ENCODE results near the gene ENTPD7.
"Not testable (repeated sequence)": the region's sequence is repeated elsewhere in the genome, so short reads cannot be mapped to it uniquely, and the experiment has no call there.

ENTPD7 gene, protein sequence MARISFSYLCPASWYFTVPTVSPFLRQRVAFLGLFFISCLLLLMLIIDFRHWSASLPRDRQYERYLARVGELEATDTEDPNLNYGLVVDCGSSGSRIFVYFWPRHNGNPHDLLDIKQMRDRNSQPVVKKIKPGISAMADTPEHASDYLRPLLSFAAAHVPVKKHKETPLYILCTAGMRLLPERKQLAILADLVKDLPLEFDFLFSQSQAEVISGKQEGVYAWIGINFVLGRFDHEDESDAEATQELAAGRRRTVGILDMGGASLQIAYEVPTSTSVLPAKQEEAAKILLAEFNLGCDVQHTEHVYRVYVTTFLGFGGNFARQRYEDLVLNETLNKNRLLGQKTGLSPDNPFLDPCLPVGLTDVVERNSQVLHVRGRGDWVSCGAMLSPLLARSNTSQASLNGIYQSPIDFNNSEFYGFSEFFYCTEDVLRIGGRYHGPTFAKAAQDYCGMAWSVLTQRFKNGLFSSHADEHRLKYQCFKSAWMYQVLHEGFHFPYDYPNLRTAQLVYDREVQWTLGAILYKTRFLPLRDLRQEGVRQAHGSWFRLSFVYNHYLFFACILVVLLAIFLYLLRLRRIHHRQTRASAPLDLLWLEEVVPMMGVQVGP

DNA sequence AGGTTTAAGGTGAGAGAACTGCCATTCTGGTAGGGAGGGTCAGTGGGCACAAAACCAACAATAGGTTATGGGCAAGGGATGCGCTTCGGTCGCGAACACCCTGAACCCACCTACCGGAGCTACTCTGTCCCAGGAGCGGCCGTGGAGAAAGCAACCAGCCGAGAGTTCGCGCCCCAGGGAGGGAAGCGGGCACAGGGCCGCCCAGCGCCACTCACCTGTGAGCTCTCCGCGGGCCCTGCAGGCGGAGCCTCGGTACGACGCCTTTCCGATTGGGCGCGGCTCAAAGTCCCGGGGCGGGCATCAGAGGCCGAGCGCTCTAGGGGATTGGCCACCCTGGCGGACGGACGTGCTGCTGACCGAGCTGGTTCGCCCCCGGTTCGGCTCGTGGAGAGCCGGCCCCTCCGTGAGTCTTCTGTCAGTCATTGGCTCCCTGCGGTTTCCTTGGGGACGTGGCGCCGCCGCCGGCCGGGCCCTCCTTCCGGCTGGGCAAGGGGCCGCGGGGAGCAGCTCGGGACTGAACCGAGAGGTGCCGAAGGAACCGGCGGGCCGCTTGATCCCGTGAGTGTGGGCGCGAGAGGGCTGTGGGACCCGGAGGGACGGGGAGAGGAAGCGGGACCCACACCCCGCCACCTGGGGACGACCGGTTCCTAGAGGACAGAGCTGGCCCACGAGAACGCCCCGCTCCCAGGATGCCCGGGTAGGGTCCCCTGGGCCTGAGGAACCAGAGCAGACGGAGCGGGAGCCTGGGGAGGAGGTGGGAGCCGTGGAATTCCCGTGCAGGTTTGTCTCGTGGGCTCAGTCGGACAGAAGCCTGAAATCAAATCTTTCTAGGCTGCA, at the start of gene ENTPD7:
ENTPD7 (plus strand) TSS at position 479 of the 837 bp plus-strand sequence. CDS start 448 bp downstream, outside the sequence.
- no peaks in the 10 kb centered on the region for H3K4me1 ChIP-seq (ENCODE audit: insufficient read depth, low read length)
- H3K9me3 ChIP-seq (ENCODE audit: control insufficient read depth, insufficient read depth, low read length) = no peaks in the 10 kb centered on the region
- peak within 1 kb of the TSS; percentile 79 for H3K9ac ChIP-seq (ENCODE audit: low read depth, low read length)
- no peaks in the 10 kb centered on the region for H3K36me3 ChIP-seq (ENCODE audit: insufficient read depth, low read length)

DNA sequence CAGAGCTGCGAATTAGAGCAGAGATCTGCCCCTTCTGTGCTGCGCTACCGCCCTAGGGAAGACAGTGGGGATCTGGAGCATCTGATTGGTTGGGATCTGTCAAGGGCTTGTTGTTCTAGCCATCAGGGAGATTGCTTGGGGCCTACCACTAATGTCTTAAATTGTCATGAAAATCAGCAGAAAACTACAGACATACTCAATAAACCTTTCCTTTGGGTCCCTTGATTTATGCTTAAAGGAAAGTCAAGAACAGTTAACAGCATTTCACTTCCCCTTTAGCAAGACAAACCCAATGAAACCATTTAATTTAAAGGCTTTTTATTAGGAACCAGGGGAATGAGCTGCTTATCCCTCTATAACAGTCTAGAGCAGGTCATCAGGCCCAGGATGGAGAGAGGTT, 49.1 kb upstream of the ENTPD7 start:
- H3K9me3 ChIP-seq (ENCODE audit: control insufficient read depth, insufficient read depth, low read length) = 0 out of 2 replicates have a peak, but pooled peaks cover 2% of the 10 kb centered on the region
- H3K4me1 ChIP-seq (ENCODE audit: insufficient read depth, low read length) = no peaks in the 10 kb centered on the region
- H3K36me3 ChIP-seq (ENCODE audit: insufficient read depth, low read length) = peaks cover 3% of the 10 kb centered on the region

GRCh38 chr10:99611326-99611725, 48.0 kb upstream of the ENTPD7 start:
- no peak overlapping the region for H3K9ac ChIP-seq (ENCODE audit: low read depth, low read length)

More for the DNA sequence above, 49.1 kb upstream of the ENTPD7 start:
- H3K9ac ChIP-seq (ENCODE audit: low read depth, low read length) = no peak overlapping the region

GRCh38 chr10:99612167-99612831, 47.0 kb upstream of the ENTPD7 start:
- H3K4me1 ChIP-seq (ENCODE audit: insufficient read depth, low read length) = no peaks in the 10 kb centered on the region
- H3K36me3 ChIP-seq (ENCODE audit: insufficient read depth, low read length) = peaks cover 3% of the 10 kb centered on the region
- H3K9ac ChIP-seq (ENCODE audit: low read depth, low read length) = no peak overlapping the region
- H3K9me3 ChIP-seq (ENCODE audit: control insufficient read depth, insufficient read depth, low read length) = no peaks in the 10 kb centered on the region

More at GRCh38 chr10:99611326-99611725, 48.0 kb upstream of the ENTPD7 start:
- H3K4me1 ChIP-seq (ENCODE audit: insufficient read depth, low read length) = no peaks in the 10 kb centered on the region
- peaks cover 3% of the 10 kb centered on the region for H3K36me3 ChIP-seq (ENCODE audit: insufficient read depth, low read length)
- no peaks in the 10 kb centered on the region for H3K9me3 ChIP-seq (ENCODE audit: control insufficient read depth, insufficient read depth, low read length)

- Histone ChIP-seq H3K36me3 (ENCODE audit: insufficient read depth, low read length) (peaks cover 3% of the 10 kb centered on the region), H3K9ac (ENCODE audit: low read depth, low read length) (no peak overlapping the region)
These were observed 43.9 kb upstream of the ENTPD7 start for GRCh38 chr10:99615426-99615825.

DNA sequence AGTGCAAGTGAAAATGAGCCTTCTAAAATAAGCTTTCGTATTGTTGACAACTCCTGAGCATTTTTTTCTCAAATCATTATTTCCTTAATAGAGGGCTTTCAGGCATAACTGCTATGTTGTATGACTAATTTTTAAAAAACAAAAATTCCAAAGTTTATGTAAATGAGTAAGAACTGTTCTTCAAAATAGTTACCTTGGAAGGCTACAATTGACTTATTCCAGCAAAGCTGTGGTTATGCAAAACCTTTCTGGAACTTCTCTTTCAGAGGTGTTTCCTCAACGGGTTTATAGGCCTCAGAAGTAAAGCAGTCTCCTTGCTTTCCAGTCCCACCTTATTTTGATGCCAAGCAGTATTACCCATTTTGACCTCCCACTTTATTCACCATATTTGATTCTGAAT, 41.6 kb upstream of the ENTPD7 start:
- Histone ChIP-seq H3K4me1 (ENCODE audit: insufficient read depth, low read length) (no peaks in the 10 kb centered on the region), H3K36me3 (ENCODE audit: insufficient read depth, low read length) (no peaks in the 10 kb centered on the region), H3K9me3 (ENCODE audit: control insufficient read depth, insufficient read depth, low read length) (no peaks in the 10 kb centered on the region), H3K9ac (ENCODE audit: low read depth, low read length) (no peak overlapping the region)

More at GRCh38 chr10:99615426-99615825, 43.9 kb upstream of the ENTPD7 start:
- H3K4me1 ChIP-seq (ENCODE audit: insufficient read depth, low read length) = no peaks in the 10 kb centered on the region
- H3K9me3 ChIP-seq (ENCODE audit: control insufficient read depth, insufficient read depth, low read length) = no peaks in the 10 kb centered on the region

DNA sequence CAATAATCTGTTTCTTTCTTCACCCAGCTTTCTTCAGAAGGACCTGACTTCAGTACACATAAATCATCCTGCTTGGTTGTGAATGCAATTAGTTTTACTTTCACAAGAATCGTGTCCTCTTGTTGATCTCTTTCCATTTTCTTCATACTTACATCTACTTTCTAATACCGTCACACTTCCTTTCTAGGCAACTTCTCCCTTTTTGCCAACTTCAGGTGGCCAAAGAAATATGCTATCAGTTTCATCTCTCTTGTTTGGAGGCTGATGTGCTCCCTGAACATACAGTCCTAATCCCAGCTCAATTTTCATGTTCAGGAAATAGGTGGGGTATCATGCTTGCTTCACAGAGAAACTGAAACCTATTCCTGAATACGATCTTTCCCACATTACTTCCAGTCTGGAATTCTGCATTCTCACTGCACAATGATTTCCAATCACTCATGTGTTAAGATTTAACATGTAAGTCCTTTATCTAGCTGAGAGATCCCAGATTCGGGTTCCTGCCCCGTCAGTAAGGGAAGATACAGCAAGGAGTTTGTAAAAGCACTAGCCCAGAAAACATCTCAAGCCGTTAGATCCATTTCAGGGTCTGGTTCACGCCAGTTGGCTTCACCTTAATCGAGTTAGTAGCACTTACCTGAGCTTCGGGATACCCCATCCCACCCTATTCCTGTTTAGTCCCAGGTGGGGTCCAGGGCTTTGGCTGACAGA, 40.1 kb upstream of the ENTPD7 start:
- Histone ChIP-seq H3K36me3 (ENCODE audit: insufficient read depth, low read length) (no peaks in the 10 kb centered on the region), H3K9ac (ENCODE audit: low read depth, low read length) (peak overlapping the region; percentile 61), H3K4me1 (ENCODE audit: insufficient read depth, low read length) (no peaks in the 10 kb centered on the region)

DNA sequence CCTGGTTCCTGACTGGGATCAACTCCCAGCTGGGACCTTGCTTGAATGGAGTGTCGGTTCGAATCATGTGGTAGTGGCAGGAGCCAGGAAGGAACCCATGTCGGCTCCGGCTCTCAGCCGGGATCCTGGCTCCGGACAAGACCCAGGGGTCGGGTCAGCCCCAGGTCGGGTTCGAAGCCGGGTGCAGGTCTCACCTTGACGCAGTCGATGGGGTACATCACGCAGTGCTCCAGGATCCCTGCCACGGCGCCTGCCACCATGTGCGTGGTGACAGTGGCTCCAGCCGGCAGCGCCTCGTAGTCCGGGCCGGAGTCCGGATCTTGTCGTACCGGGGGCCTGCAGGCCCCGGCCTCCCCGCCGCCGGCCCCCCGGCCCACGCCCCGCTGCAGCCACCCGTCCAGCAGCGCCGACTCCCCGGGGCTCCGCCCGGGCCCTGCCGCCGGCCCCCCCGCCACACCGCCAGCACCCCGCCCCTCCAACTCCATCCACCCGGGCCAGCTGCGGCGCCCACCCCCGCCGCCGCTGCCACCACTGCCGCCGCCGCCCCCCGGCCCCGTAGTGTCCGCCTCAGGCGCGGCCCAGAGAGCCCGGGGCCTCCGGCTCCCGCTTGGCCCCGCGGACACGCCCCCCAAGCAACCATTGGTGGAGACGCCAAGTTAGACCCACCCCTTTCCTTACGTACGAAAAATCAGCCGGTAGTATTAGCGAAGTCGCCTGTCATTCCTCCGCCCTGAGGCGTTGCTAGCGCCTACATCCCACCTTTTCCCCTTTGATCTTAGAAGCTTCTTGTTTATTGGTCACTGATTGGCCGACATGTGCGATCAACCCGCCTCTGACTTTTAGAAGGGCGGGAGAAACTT, 39.2 kb upstream of the ENTPD7 start, which contains the start of gene SLC25A28:
SLC25A28 (minus strand) TSS at position 589 of the 860 bp plus-strand sequence; CDS start at position 485, 104 bp downstream.
- peak within 1 kb of the TSS; percentile 72 for H3K9ac ChIP-seq (ENCODE audit: low read depth, low read length)
- no peaks in the 10 kb centered on the region for H3K9me3 ChIP-seq (ENCODE audit: control insufficient read depth, insufficient read depth, low read length)
- no peaks in the 10 kb centered on the region for H3K36me3 ChIP-seq (ENCODE audit: insufficient read depth, low read length)
- H3K4me1 ChIP-seq (ENCODE audit: insufficient read depth, low read length) = no peaks in the 10 kb centered on the region

More for the DNA sequence above, 40.1 kb upstream of the ENTPD7 start:
- no peaks in the 10 kb centered on the region for H3K9me3 ChIP-seq (ENCODE audit: control insufficient read depth, insufficient read depth, low read length)

DNA sequence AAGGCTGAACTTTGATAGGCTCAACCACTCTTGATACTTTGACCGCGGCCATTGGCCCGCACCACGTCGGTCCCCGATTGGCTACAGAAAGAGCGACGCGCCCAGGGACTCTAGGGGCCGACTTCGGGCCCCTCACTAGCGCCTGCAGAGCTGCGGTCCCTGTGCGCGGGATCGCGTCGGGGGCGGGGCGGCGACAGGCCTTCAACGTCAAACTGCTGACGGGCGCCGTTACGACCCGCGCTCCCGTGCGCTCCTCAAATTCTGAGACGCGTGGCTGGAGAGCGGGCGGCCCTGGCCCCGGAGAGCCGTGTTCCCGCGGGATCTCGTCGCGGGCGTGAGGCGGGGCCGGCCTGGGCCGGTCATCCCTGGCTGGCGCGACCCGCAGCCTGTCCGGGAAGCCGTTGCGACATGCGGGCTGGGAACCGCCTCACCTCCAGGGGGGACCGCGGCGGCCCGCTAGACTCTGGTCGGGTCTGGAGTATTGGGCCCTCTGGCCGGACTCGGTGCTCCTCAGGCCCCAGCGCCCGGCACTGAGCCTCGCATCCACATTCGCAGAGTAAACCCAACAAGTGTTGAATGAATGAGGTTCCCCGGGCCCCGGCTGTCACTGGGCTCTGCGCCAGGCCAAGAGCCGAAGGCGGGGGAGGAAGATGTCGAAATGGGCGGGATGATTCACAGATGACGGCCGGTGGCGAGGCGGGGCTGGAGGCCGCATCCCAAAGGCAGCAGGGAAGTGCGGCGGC, 38.4 kb upstream of the ENTPD7 start:
- H3K4me1 ChIP-seq (ENCODE audit: insufficient read depth, low read length) = no peaks in the 10 kb centered on the region
- H3K9ac ChIP-seq (ENCODE audit: low read depth, low read length) = peak overlapping the region; percentile 72
- H3K9me3 ChIP-seq (ENCODE audit: control insufficient read depth, insufficient read depth, low read length) = no peaks in the 10 kb centered on the region
- H3K36me3 ChIP-seq (ENCODE audit: insufficient read depth, low read length) = no peaks in the 10 kb centered on the region

- Histone ChIP-seq H3K9ac (ENCODE audit: low read depth, low read length) (peak overlapping the region; percentile 72), H3K36me3 (ENCODE audit: insufficient read depth, low read length) (no peaks in the 10 kb centered on the region), H3K9me3 (ENCODE audit: control insufficient read depth, insufficient read depth, low read length) (no peaks in the 10 kb centered on the region), H3K4me1 (ENCODE audit: insufficient read depth, low read length) (no peaks in the 10 kb centered on the region)
These were observed 37.7 kb upstream of the ENTPD7 start for GRCh38 chr10:99621454-99622251.

- Histone ChIP-seq H3K9me3 (ENCODE audit: control insufficient read depth, insufficient read depth, low read length) (no peaks in the 10 kb centered on the region), H3K9ac (ENCODE audit: low read depth, low read length) (no peak overlapping the region), H3K4me1 (ENCODE audit: insufficient read depth, low read length) (no peaks in the 10 kb centered on the region), H3K36me3 (ENCODE audit: insufficient read depth, low read length) (no peaks in the 10 kb centered on the region)
These were observed 35.4 kb upstream of the ENTPD7 start for GRCh38 chr10:99623919-99624318.

GRCh38 chr10:99625124-99625523, 34.2 kb upstream of the ENTPD7 start:
- not testable (repeated sequence) for H3K36me3 ChIP-seq (ENCODE audit: insufficient read depth, low read length); H3K9ac ChIP-seq (ENCODE audit: low read depth, low read length); H3K4me1 ChIP-seq (ENCODE audit: insufficient read depth, low read length); H3K9me3 ChIP-seq (ENCODE audit: control insufficient read depth, insufficient read depth, low read length)
